HepG2 (cell line): Measurements from ENCODE around the gene CTU2.

Experiments
- ATF2 ChIP-seq: sonication (generic); formaldehyde crosslinking; IDR thresholded peaks from 2 replicates; pipeline ENCODE4 v1.4.0; 2020; ENCODE audit warnings: missing genetic modification reagents
- CBFB ChIP-seq: sonication (generic); formaldehyde crosslinking; IDR thresholded peaks from 2 replicates; pipeline ENCODE4 v1.4.0; 2020; ENCODE audit warnings: missing genetic modification reagents
- CTCF ChIP-seq: sonication (generic); formaldehyde crosslinking; IDR thresholded peaks from 2 replicates; pipeline ENCODE4 v1.5.0; 2020; ENCODE audit warnings: mild to moderate bottlenecking, missing genetic modification reagents, moderate library complexity
- E2F1 ChIP-seq: sonication (generic); formaldehyde crosslinking; IDR thresholded peaks from 2 replicates; pipeline ENCODE4 v1.5.0; 2020; ENCODE audit warnings: missing genetic modification reagents
- FOXJ3 ChIP-seq: sonication (generic); formaldehyde crosslinking; IDR thresholded peaks from 2 replicates; pipeline ENCODE4 v1.4.0; 2020; ENCODE audit warnings: missing genetic modification reagents, mild to moderate bottlenecking, borderline replicate concordance
- NFKB2 ChIP-seq: sonication (generic); formaldehyde crosslinking; IDR thresholded peaks from 2 replicates; pipeline ENCODE4 v1.4.0; 2020; ENCODE audit warnings: missing genetic modification reagents, borderline replicate concordance
- NR2C2 ChIP-seq: sonication (generic); formaldehyde crosslinking; IDR thresholded peaks from 2 replicates; pipeline ENCODE4 v1.4.0; 2020; ENCODE audit warnings: missing genetic modification reagents, mild to moderate bottlenecking, moderate library complexity, borderline replicate concordance
- POLR2A ChIP-seq, 2 experiments: IDR thresholded peaks; 2 replicates each; pipeline ENCODE4 v1.6.1; 2011; ENCODE audit warnings: low read depth in 2 of 2, low read length in 2 of 2, mild to moderate bottlenecking in 1 of 2, moderate library complexity in 1 of 2; ENCODE audit not compliant: insufficient read depth in 1 of 2
- REST ChIP-seq, 2 experiments: IDR thresholded peaks; 2 replicates each; pipeline ENCODE4 v1.6.1; 2011 to 2012; ENCODE audit warnings: low read length in 2 of 2, borderline replicate concordance in 1 of 2, low read depth in 1 of 2, mild to moderate bottlenecking in 1 of 2, moderate library complexity in 1 of 2
- SAFB2 ChIP-seq: sonication (generic); formaldehyde crosslinking; IDR thresholded peaks from 2 replicates; pipeline ENCODE4 v1.5.1; 2020; ENCODE audit warnings: missing genetic modification reagents, low read depth, mild to moderate bottlenecking, borderline replicate concordance
- SMC3 ChIP-seq: IDR thresholded peaks from 2 replicates; pipeline ENCODE4 v1.6.1; 2011; ENCODE audit warnings: low read length, improper control_type of control experiment
- TRIM24 ChIP-seq: sonication (generic); formaldehyde crosslinking; IDR thresholded peaks from 2 replicates; pipeline ENCODE4 v1.8.0; 2022; ENCODE audit warnings: mild to moderate bottlenecking, missing genetic modification reagents
- XRCC5 ChIP-seq: fragments of 200-400 bp; formaldehyde crosslinking; optimal IDR thresholded peaks from 2 replicates; pipeline ENCODE3; 2017; ENCODE audit warnings: mild to moderate bottlenecking, low read length
- ZNF280B ChIP-seq: sonication (generic); formaldehyde crosslinking; IDR thresholded peaks from 2 replicates; pipeline ENCODE4 v1.5.0; 2020; ENCODE audit warnings: missing genetic modification reagents, mild to moderate bottlenecking, borderline replicate concordance

GRCh38 chr16:88665570-88665969 is 40.7 kb upstream of the CTU2 start:
- TF ChIP-seq ATF2 (CRISPR knock-in tag) (no peak), CTCF (CRISPR knock-in tag) (no peak), POLR2A (IDR thresholded peaks at IDR 0.05; ENCODE audit: insufficient read depth in 1 of 2, low read depth in 2 of 2, low read length in 2 of 2) (no peak), E2F1 (no peak), TRIM24 (CRISPR knock-in tag) (no peak), REST (IDR thresholded peaks at IDR 0.05; ENCODE audit: borderline replicate concordance in 1 of 2, low read depth in 1 of 2, low read length in 2 of 2) (no peak), NFKB2 (CRISPR knock-in tag) (no peak), CBFB (CRISPR knock-in tag) (no peak), FOXJ3 (CRISPR knock-in tag) (no peak), SMC3 (no peak), NR2C2 (CRISPR knock-in tag) (no peak), SAFB2 (CRISPR knock-in tag) (no peak), XRCC5 (no peak), ZNF280B (CRISPR knock-in tag) (no peak)
